Subcutaneous preadipocyte (primary cell): ENCODE measurements around the gene GBP3. TPM values are rescaled to one million over a fixed set of nuclear protein-coding genes. Genes with fewer than 3 reads are reported as not detected.

Experiments used
- small RNA-seq: library from RNA; depleted of rRNA; stranded (forward); fragments of <200 nt; gene quantifications from one replicate; pipeline ENCODE3, GENCODE V24; 2012
- total RNA-seq: library from RNA; depleted of rRNA; stranded (reverse); fragments of >200 nt; gene quantifications from 2 replicates; pipeline ENCODE4 v1.2.3, GENCODE V29; 2012

The GBP3 gene, protein sequence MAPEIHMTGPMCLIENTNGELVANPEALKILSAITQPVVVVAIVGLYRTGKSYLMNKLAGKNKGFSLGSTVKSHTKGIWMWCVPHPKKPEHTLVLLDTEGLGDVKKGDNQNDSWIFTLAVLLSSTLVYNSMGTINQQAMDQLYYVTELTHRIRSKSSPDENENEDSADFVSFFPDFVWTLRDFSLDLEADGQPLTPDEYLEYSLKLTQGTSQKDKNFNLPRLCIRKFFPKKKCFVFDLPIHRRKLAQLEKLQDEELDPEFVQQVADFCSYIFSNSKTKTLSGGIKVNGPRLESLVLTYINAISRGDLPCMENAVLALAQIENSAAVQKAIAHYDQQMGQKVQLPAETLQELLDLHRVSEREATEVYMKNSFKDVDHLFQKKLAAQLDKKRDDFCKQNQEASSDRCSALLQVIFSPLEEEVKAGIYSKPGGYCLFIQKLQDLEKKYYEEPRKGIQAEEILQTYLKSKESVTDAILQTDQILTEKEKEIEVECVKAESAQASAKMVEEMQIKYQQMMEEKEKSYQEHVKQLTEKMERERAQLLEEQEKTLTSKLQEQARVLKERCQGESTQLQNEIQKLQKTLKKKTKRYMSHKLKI
- 17.3 and 19.5 TPM in 2 replicates for total RNA-seq

DNA sequence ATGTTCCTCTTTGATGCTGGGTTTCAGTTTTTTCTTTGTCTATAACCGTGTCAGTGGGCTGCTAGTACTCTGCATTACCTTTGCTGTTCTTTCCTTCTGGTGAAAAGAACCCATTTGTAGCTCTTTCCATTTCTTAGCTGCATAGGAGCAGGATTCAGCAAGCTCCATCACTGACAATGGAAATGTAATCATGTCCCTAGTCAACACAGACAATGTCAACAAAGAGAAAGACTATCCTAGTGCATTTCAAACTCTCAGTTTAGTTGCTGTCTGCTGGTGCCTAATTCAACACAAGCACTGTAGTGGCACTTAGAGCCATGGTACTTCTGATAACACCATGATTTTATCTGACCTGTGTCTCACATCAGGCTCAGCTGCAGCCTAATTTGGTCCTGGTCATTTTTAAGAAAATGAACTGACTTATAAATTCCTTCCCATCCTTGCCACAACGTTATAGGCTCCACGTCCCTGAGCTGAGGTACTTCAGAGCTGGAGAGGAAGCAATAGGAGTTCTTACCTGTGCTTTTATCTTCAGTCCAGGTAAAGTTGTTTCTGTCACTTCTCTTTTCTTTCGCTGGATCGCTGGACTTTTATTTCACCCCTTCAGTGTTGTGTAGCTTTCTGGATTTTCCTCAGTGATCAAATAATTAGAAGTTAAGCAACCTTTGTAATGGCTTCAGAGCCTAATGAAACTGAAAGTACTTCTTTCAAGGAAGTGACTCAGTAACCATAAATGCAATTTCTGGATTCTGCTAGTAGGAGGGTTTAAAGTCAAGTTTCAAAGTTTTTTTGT lies at the start of gene GBP3:
Gene GBP3 (minus strand): TSS at position 700 of the 793 bp plus-strand sequence. CDS start 2,145 bp downstream, outside the sequence.

DNA sequence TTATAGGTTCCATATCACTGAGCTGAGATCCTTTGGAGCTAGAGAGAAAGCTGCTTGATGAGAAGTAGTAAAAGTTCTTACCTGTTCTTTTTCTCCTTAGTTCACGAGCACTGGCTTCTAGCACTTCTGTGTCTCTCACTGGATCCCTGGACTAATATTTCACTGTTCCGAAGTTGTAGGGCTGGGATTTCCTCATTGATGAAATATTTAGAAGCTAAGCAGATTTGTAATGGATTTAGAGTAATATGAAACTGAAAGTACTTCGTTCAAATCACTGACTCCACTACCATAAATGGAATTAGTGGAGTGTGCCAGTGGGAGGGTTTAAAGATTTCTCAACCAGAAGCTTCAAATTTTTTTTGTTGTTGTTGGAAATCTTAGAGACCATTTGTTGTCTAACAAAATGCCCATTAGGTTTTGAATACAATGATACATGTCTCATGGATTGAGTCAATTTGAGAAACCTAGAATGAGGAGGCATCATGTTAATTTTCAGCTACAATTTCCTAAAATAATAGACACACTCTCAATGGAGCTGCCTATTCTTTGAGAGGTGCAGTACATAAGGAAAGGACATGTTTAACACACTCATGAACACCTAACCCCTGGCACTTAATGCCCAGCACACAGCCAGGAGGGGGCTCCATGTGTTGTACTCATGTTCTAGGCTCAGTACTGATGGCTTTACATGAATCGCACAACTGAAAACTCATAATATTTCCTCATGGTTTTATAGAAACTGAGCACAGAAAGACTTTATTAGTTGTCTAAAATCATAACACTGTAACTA lies 42.6 kb upstream of the GBP3 start, which contains the start of gene GBP1:
Gene GBP1 (minus strand): TSS at position 130 of the 790 bp plus-strand sequence. CDS start 1,974 bp downstream, outside the sequence.

Small RNA genes lying within 50 kb of the gene (small RNA-seq; reads per million reads assigned to genes)
- not detected for gene RF00019

Other genes with a start within 250 kb of the GBP3 start
- 28.5 and 30.1 TPM in 2 replicates for gene GTF2B, start 131.3 kb downstream of the GBP3 start, total RNA-seq
- 49.3 and 66.1 TPM in 2 replicates for gene KYAT3, start 30.2 kb downstream of the GBP3 start, total RNA-seq
- gene RBMXL1, start 30.2 kb downstream of the GBP3 start, total RNA-seq = 12.5 and 17.2 TPM in 2 replicates
- gene GBP1, start 42.3 kb upstream of the GBP3 start, total RNA-seq = 13.9 and 14.0 TPM in 2 replicates
- 2.7 and 15.1 TPM in 2 replicates for gene GBP2, start 103.2 kb upstream of the GBP3 start, total RNA-seq
- gene GBP7, start 153.1 kb upstream of the GBP3 start, total RNA-seq = not detected in 2 replicates
- under 0.01 and 0.37 TPM in 2 replicates for gene GBP4, start 176.1 kb upstream of the GBP3 start, total RNA-seq
- not detected in 2 replicates for gene GBP5, start 250.0 kb upstream of the GBP3 start, total RNA-seq